Measurements from ENCODE around the gene FSIP1.

GRCh38 chr15:39642011-39642640 is 140.5 kb downstream of the FSIP1 start:
- TF ChIP-seq CTCF (IDR thresholded peaks at IDR 0.05) (no peak), POLR2AphosphoS5 (IDR thresholded peaks at IDR 0.05) (no peak), EP300 (IDR thresholded peaks at IDR 0.05) (no peak)

Measured in gastroesophageal sphincter (tissue), 3 donors.